Measurements from ENCODE around the gene PHOSPHO1. TPM values are rescaled to one million over a fixed set of nuclear protein-coding genes. Genes with fewer than 3 reads are reported as not detected.
"Not testable (repeated sequence)": the region's sequence is repeated elsewhere in the genome, so short reads cannot be mapped to it uniquely, and the experiment has no call there.

Gene PHOSPHO1
- total RNA-seq, 2 experiments from 2014 or later: not detected

GRCh38 chr17:49203796-49204195 lies 26.8 kb downstream of the PHOSPHO1 start:
- POLR2A ChIA-PET: no interaction called here

DNA sequence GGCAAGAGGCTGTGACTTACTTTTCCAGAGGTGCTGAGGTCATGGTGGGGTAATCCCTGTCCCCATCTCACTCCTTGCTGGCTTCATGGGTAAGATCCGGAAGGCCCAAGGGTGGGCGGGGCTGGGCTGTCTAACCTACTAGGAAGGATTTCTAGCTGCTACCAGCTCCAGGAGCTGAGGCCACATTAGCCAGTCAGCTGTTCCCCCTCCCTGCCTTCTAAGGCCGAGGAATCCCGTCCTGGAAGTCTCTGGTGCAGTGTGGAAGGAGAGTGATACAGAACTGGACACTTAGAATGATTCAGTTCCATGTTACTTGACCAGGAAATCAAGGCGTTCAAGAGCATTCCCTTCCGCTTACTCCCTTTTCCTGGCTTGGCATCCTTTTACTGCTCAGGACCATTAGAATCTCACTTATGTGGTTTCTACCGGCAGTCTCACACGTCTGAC lies 29.1 kb downstream of the PHOSPHO1 start:
- ChIA-PET POLR2A (no interaction called here), CTCF (no interaction called here)

More at GRCh38 chr17:49203796-49204195, 26.8 kb downstream of the PHOSPHO1 start:
- CTCF ChIA-PET: interaction anchor here (1.3 kb wide), 1 partner anchor 24 kb away, joined by 4 read pairs; no protein-coding TSS in a partner anchor

DNA sequence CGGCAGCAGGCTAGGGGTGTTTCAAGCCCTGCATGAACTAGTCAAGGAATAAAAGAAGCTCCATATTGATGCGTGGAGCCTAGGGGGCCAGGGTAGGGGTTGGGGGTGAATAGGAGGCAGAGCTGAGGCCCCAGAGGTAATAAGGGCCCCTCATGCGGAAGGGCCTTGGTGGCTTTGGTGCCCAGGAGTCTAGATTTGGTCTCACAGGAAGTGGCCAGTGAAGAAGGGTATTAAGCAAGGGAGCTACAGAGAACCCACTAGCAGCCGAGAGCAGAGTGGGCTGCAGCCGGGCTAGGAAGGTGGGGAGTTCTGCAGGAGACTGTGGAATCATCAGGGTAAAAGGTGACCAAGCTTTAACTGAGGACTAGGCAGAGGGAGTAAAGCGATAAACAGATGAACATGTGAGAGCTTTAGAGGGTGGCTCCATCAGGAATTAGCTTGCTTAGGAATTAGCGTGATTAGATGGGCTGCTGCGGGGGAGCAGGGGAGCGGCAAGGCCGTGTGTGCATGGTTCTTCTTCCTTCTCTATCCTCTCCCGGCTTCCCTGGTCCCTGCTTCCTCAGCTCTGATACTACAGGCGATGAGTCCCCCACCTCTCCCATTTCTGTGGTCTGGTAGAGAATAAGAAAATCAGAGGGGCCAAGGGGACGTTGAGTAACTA lies 30.0 kb downstream of the PHOSPHO1 start:
- POLR2A ChIA-PET: interaction anchor here (1.1 kb wide), 1 partner anchor 8 kb away, joined by 3 read pairs; no protein-coding TSS in a partner anchor
- CTCF ChIA-PET: interaction anchor here (0.7 to 2.2 kb wide), 3 partner anchors 9 to 25 kb away, joined by 3 to 6 read pairs (median 3); no protein-coding TSS in a partner anchor

- POLR2A ChIA-PET: no interaction called here
- CTCF ChIA-PET: interaction anchor here (0.6 to 2.6 kb wide), 2 partner anchors 29 to 109 kb away, joined by 3 to 9 read pairs; no protein-coding TSS in a partner anchor
These were observed 32.4 kb downstream of the PHOSPHO1 start for GRCh38 chr17:49198211-49198610.

- POLR2A ChIA-PET: no interaction called here
- CTCF ChIA-PET: interaction anchor here (0.6 to 2.6 kb wide), 2 partner anchors 30 to 110 kb away, joined by 3 to 9 read pairs; no protein-coding TSS in a partner anchor
These were observed 33.1 kb downstream of the PHOSPHO1 start for GRCh38 chr17:49197346-49197998.

- POLR2A ChIA-PET: no interaction called here
These were observed 34.1 kb downstream of the PHOSPHO1 start for GRCh38 chr17:49196520-49196919.

GRCh38 chr17:49195751-49196150 lies 34.8 kb downstream of the PHOSPHO1 start:
- ChIA-PET CTCF (interaction anchor here (1.8 kb wide), 1 partner anchor 27 kb away, joined by 5 read pairs; no protein-coding TSS in a partner anchor), POLR2A (no interaction called here)

More at GRCh38 chr17:49196520-49196919, 34.1 kb downstream of the PHOSPHO1 start:
- CTCF ChIA-PET: no interaction called here

DNA sequence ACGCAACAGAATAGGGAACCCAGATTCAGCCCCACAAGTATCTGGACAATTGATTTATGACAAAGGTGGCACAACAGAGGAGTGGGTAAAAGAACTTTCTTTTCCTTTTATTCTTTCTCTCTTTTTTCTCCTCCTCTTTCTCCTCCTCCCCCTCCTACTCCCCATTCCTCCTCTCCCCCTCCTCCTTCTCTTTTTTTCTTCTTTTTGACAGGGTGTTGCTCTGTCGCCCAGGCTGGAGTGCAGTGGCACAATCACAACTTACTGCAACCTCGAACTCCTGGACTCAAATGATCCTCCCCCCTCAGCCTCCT lies 36.3 kb downstream of the PHOSPHO1 start:
- ChIA-PET CTCF (interaction anchor here (0.7 to 5.7 kb wide), 4 partner anchors 28 to 163 kb away, joined by 3 to 62 read pairs (median 4); no protein-coding TSS in a partner anchor), POLR2A (no interaction called here)

DNA sequence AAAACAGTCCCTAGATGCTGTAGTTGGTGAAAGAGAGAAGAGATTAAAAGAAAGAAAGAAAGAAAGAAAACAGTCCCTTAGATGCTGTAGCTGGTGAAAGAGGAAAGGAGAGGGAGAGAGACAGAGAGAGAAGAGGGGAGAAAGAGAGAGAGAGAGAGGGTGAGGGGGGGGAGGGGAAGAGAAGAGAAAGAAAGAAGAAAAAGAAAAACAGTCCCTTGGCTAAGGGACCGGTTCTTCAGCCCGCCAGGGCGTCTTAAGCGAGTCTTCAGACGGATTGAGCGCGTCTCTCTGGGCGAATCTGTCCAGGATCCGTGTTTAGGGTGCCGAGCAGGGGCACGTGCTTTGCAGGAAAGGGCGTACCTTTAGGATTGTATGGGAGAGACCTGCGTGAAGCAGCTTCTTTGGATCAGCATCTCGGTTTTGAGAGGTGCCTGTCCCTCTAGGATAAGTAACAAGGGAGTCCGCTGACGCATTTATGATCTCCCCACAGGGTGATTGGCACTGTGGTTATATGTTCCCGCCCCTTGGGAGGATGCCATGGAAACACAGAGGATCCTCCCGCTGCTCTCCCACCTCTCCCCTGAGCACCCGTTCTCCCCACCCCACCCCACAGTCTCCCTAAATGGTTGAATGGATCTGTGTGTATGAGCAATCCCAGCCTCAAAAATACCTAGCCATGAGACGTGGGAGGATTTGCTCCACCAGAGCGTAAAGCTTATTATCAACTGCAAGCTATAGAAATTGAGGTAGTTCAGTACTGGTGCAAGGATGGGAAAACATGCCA lies 36.9 kb downstream of the PHOSPHO1 start:
- CTCF ChIA-PET: interaction anchor here (0.7 to 5.7 kb wide), 5 partner anchors 16 to 163 kb away, joined by 3 to 62 read pairs (median 3); no protein-coding TSS in a partner anchor

GRCh38 chr17:49191917-49192741 lies 38.5 kb downstream of the PHOSPHO1 start:
- CTCF ChIA-PET: interaction anchor here (0.8 to 5.7 kb wide), 7 partner anchors 12 to 40 kb away, joined by 3 to 62 read pairs (median 5); no protein-coding TSS in a partner anchor

More for the DNA sequence above, 36.9 kb downstream of the PHOSPHO1 start:
- POLR2A ChIA-PET: interaction anchor here (1.4 to 2.7 kb wide), 2 partner anchors 16 to 25 kb away, joined by 4 to 17 read pairs; partner anchors contain the start of genes ABI3 and GNGT2

GRCh38 chr17:49191409-49191916 lies 39.1 kb downstream of the PHOSPHO1 start:
- ChIA-PET CTCF (interaction anchor here (0.8 to 5.7 kb wide), 7 partner anchors 11 to 40 kb away, joined by 3 to 62 read pairs (median 5); no protein-coding TSS in a partner anchor), POLR2A (interaction anchor here (0.8 to 2.7 kb wide), 6 partner anchors 11 to 38 kb away, joined by 3 to 17 read pairs (median 6); partner anchors contain the start of genes ABI3 and GNGT2)

More at GRCh38 chr17:49191917-49192741, 38.5 kb downstream of the PHOSPHO1 start:
- POLR2A ChIA-PET: interaction anchor here (0.8 to 2.7 kb wide), 7 partner anchors 12 to 38 kb away, joined by 3 to 17 read pairs (median 5); partner anchors contain the start of genes ABI3 and GNGT2

GRCh38 chr17:49190932-49191331 lies 39.7 kb downstream of the PHOSPHO1 start:
- ChIA-PET CTCF (interaction anchor here (0.9 to 5.7 kb wide), 7 partner anchors 10 to 42 kb away, joined by 3 to 62 read pairs (median 6); no protein-coding TSS in a partner anchor), POLR2A (interaction anchor here (2.2 kb wide), 1 partner anchor 33 kb away, joined by 6 read pairs; no protein-coding TSS in a partner anchor)

GRCh38 chr17:49187301-49187700 lies 43.3 kb downstream of the PHOSPHO1 start:
- POLR2A ChIA-PET: no interaction called here
- CTCF ChIA-PET: no interaction called here

DNA sequence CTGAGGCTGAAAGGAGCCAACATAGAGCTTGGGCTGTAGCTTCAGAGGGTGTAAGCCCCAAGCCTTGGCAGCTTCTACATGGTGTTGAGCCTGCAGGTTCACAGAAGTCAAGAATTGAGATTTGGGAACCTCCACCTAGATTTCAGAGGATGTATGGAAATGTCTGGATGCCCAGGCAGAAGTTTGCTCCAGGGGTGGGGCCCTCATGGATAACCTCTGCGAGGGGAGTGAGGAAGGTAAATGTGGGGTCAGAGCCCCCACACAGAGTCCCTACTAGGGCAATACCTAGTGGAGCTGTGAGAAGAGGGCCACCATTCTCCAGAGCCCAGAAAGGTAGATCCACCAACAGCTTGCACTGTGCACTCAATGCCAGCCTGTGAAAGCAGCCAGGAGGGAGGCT lies 45.2 kb downstream of the PHOSPHO1 start:
- CTCF ChIA-PET: interaction anchor here (0.6 to 1.5 kb wide), 2 partner anchors 41 to 136 kb away, joined by 3 read pairs; no protein-coding TSS in a partner anchor

DNA sequence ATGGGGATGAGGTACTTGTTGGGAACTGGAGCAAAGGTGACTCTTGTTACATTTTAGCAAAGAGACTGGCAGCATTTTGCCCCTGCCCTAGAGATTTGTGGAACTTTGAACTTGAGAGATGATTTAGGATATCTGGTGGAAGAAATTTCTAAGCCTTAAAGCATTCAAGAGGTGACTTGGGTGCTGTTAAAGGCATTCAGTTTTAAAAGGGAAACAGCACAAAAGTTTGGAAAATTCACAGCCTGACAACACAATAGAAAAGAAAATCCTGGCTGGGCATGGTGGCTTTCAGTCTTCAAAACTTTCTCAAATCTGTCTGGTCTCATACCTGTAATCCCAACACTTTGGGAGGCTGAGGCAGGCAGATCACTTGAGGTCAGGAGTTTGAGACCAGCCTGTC lies 46.1 kb downstream of the PHOSPHO1 start:
- POLR2A ChIA-PET: not testable (repeated sequence)
- CTCF ChIA-PET: interaction anchor here (0.6 kb wide), 1 partner anchor 137 kb away, joined by 3 read pairs; no protein-coding TSS in a partner anchor

More for the DNA sequence above, 45.2 kb downstream of the PHOSPHO1 start:
- POLR2A ChIA-PET: not testable (repeated sequence)

- ChIA-PET CTCF (interaction anchor here (1.1 to 1.4 kb wide), 2 partner anchors 16 to 44 kb away, joined by 3 to 4 read pairs; no protein-coding TSS in a partner anchor), POLR2A (interaction anchor here (0.6 kb wide), 1 partner anchor 164 kb away, joined by 3 read pairs; no protein-coding TSS in a partner anchor)
These were observed 46.8 kb downstream of the PHOSPHO1 start for GRCh38 chr17:49183801-49184200.

- CTCF ChIA-PET: interaction anchor here (1.1 to 1.4 kb wide), 2 partner anchors 17 to 44 kb away, joined by 3 to 4 read pairs; no protein-coding TSS in a partner anchor
- POLR2A ChIA-PET: interaction anchor here (0.6 kb wide), 1 partner anchor 165 kb away, joined by 3 read pairs; no protein-coding TSS in a partner anchor
These were observed 47.2 kb downstream of the PHOSPHO1 start for GRCh38 chr17:49183341-49183740.

All from activated CD8-positive, alpha-beta memory T cell treated with anti-CD3 and anti-CD28 coated beads for 36 hours (primary cell).